T-helper 1 cell treated with Interleukin-12 subunit alpha and Interleukin-12 subunit beta and Interleukin-4 antibody, amounts not matched to agents 30 ng/mL and 1 ng/mL, for 36 hours (primary cell): ENCODE measurements around the gene PPIE. TPM values are rescaled to one million over a fixed set of nuclear protein-coding genes. Genes with fewer than 3 reads are reported as not detected.

ENCODE experiments used
- intact Hi-C: fragments of 100-400 bp; cut with micrococcal nuclease; formaldehyde crosslinking; loops from one replicate; pipeline ENCODE4 v1.15.1; 2024
- total RNA-seq: library from RNA; stranded (reverse); gene quantifications from 2 replicates; pipeline ENCODE4 v1.2.3, GENCODE V29; 2022

The PPIE gene
- 61.3 and 61.5 TPM in 2 replicates for total RNA-seq

- intact Hi-C loops, result loop anchor here (1.0 to 10.0 kb wide), 4 partner anchors 47 to 544 kb away; partner anchors contain the start of genes CAP1, HPCAL4 and MYCL
Observed at GRCh38 chr1:39738622-39739366, at the start of gene PPIE. Gene PPIE (plus strand): TSS chr1:39738882. CDS start chr1:39738901, 19 bp downstream.

GRCh38 chr1:39689214-39689613, 49.5 kb upstream of the PPIE start:
- intact Hi-C loops, result no loop called here

DNA sequence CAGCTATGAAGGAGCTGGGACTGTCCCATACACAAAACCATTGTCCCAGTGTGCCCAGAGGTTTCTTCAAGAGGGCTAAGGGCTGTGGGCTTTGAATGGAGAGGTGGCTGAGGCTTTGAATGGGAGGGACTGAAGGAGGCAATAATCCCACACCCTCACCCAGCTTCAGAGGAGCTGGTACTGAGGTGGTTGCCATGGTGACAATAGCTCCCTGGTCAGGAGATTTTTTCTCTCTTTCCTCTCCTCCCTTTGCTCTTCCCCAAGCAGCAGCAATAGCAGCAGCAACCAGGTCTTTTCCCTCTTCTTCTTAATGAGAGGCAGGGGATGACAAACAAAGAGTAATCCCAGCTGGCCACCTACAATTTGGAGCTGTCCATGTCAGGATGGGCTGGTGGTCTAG, 49.0 kb upstream of the PPIE start:
- intact Hi-C loops, result no loop called here

DNA sequence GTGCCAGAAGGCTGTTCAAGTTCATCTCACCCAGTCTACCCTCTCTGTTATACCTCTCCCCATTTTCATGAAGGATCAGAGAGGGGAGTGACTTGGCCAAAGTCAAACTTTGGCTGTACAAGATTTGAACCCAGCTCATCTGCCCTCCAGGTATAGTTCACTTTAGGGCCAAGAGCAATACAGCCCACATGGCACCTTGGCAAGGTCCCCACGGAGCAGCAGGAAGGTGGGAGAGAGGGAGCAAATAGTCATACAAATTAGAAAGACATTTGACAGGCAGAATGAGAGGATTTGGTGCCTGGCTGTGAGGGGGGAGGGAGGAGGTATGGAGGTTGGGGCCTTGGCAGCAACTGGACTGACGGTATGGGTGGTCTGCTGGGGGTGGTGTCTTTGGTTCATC, 48.5 kb upstream of the PPIE start:
- intact Hi-C loops, result no loop called here

GRCh38 chr1:39690794-39691382, 47.8 kb upstream of the PPIE start:
- intact Hi-C loops, result loop anchor here (1.0 kb wide), 4 partner anchors 19 to 47 kb away; partner anchors contain the start of genes NT5C1A and PPIE

DNA sequence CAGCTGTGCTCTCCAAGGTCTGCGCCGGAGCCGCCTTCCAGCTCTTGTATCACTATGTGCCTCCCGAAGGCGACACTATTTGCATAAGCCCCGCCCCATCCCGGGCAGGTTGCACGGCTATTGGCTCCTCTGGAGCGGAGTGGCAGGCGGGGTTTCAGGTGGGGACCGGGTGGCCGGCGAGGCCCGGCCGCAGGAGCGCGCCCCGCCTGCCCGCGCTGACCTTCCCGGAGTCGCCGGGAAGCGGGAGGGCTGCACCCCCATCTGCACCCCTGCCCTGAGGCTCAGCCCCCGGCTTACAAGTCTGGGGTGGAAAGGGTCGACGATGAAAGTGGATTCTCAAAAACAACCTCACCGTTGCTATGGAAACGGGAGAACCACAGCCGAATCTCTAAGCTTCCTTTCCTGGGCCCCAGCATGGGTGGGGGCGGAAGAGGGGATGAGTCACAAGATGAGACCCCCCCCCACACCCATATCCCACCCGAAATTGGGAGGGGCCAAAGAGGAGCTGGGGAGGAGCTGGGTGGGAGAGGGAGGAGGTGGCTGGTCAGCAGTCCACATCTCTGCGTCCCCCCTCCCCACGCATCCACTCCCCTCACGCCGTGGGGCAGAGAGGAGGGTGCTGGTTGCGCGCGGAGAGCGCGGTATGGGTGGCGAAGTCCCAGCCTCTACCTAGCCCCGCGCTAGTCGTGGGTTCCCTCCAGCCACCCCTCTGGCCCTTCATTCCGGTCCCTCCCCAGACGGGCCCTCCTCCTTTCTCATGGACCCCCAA, 47.1 kb upstream of the PPIE start, which contains the start of gene HPCAL4:
TSS of gene HPCAL4 (minus strand) at position 51 of the 769 bp plus-strand sequence. CDS start 6,830 bp downstream, outside the sequence.
- intact Hi-C loops, result loop anchor here (1.0 kb wide), 4 partner anchors 19 to 47 kb away; partner anchors contain the start of genes NT5C1A and PPIE

GRCh38 chr1:39692152-39693074, 46.3 kb upstream of the PPIE start:
- intact Hi-C loops, result no loop called here

GRCh38 chr1:39694026-39694425, 44.7 kb upstream of the PPIE start:
- intact Hi-C loops, result no loop called here

GRCh38 chr1:39695016-39695415, 43.7 kb upstream of the PPIE start:
- intact Hi-C loops, result no loop called here

- intact Hi-C loops, result no loop called here
Observed at GRCh38 chr1:39696448-39696847, 42.2 kb upstream of the PPIE start.

- intact Hi-C loops, result no loop called here
Observed at GRCh38 chr1:39698568-39698967, 40.1 kb upstream of the PPIE start.

DNA sequence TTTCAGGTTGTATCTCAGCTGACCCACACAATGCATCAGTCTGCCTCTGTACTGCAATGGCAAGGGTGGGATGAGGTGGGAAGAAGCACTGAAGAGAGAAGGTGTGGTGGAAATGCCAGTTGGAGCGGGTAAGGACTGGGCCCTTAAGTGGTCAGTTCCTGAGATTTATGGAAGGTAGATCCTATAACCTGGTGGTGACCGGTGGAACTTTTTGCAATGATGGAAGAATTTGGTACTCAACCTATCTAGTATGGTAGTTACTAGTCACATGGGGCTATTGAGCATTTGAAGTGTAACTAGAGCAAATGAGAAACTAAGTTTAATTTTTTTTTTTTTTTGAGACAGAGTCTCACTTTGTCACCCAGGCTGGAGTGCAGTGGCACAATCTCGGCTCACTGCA, 39.3 kb upstream of the PPIE start:
- intact Hi-C loops, result no loop called here

GRCh38 chr1:39700348-39700747, 38.3 kb upstream of the PPIE start:
- intact Hi-C loops, result no loop called here

DNA sequence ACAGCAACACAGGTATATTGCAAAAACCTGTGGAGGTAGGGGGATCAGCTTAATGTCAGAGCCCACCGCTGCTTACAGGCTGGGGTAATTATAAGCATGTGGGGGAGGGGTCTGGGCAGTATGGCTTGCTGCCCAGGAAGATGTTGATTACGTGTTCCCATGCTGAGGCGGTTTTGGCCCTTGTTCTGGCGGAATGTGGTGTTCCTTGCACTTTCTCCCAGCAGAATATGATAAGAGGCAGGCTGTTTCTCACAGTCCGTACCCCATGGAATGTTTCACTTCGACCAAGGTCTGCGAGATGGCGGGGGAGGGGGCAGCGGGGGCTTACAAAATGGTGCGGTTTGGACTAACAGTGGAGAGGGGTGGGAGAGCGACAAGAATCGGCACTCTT, 37.6 kb upstream of the PPIE start:
- intact Hi-C loops, result no loop called here

DNA sequence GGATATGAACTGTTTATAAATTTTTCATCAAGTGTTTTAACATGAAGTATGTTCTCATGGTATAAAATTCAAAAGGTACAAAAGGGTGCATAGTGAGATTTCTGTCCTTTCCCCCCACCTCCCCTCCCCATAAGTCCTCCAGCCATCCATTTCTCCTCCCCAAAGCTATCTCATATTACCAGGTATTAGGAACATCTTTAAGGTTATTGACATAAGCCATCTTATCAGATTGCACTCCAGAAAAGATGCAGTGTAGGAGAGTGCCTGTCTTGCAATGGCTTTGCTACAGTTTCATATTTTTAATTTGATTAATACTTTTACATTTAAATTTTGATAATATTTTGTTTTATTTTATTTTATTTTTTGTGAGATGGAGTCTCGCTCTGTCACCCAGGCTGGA, 33.9 kb upstream of the PPIE start:
- intact Hi-C loops, result no loop called here

DNA sequence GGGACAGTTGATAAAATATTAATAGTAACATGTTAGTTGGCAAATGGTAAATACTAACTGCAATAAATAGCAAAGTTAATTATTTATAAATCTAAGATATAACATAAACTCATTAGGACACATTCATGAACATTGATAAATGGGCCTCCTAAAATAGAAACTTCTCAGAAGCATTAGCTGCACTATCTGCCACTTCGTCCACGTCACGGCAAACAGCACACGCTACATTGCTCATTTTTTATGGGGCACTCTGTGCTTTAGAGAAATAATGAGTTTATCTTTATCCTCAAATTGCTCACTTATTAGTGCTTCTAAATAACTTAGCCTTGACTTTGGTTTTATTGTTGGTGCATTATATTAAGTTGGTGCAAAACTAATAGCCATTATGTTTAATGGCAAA, 31.2 kb upstream of the PPIE start:
- intact Hi-C loops, result no loop called here

- intact Hi-C loops, result no loop called here
Observed at GRCh38 chr1:39711104-39711965, 27.3 kb upstream of the PPIE start.

- intact Hi-C loops, result no loop called here
Observed at GRCh38 chr1:39711966-39712340, 26.7 kb upstream of the PPIE start.

DNA sequence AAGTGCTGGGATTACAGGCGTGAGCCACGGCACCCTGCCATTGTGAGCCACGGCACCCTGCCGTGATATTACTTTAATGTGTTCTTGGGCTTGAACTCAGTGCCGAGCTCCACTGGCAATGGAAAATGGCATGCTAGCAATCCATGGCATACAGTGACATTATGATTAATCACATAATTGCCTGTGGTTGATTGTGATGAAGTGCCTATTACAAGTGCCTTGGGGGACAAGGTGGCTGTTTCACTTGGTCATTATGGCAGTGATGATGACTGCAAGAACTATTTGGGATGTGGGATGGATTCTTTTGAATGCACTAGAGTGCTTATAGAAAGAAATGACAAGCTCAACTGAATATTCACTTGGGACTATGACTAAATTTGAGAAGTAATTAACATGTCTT, 25.1 kb upstream of the PPIE start:
- intact Hi-C loops, result no loop called here

GRCh38 chr1:39717809-39718208, 20.9 kb upstream of the PPIE start:
- intact Hi-C loops, result no loop called here
